Activated naive CD8-positive, alpha-beta T cell treated with anti-CD3 and anti-CD28 coated beads, Interleukin-2, amount 50 U/mL, for 16 hours (primary cell): ENCODE data around the gene SINHCAF.
A peak's percentile ranks its signal among the peaks of the same experiment; 100 is the strongest.
"Not testable (repeated sequence)": the region's sequence is repeated elsewhere in the genome, so short reads cannot be mapped to it uniquely, and the experiment has no call there.

Experiments
- DNase-seq: peaks from one replicate; pipeline ENCODE4 v3.0.0-alpha.2; 2020; ENCODE audit warnings: low read depth, low spot score

SINHCAF gene

GRCh38 chr12:31265722-31266121, 60.2 kb downstream of the SINHCAF start:
- no peak for DNase-seq

- no peak for DNase-seq
Measured at GRCh38 chr12:31263661-31264060, 62.3 kb downstream of the SINHCAF start.

- DNase-seq = no peak
Measured at GRCh38 chr12:31261744-31262143, 64.2 kb downstream of the SINHCAF start.

- no peak for DNase-seq
Measured at GRCh38 chr12:31260840-31261239, 65.1 kb downstream of the SINHCAF start.

- DNase-seq = no peak
Measured at GRCh38 chr12:31259136-31259886, 66.6 kb downstream of the SINHCAF start.

- no peak for DNase-seq
Measured at GRCh38 chr12:31257784-31258183, 68.2 kb downstream of the SINHCAF start.

GRCh38 chr12:31251707-31252611, 74.0 kb downstream of the SINHCAF start:
- not testable (repeated sequence) for DNase-seq

- DNase-seq = no peak
Measured at GRCh38 chr12:31250179-31250578, 75.8 kb downstream of the SINHCAF start.

- no peak for DNase-seq
Measured at GRCh38 chr12:31249356-31249755, 76.6 kb downstream of the SINHCAF start.

GRCh38 chr12:31248815-31249214, 77.1 kb downstream of the SINHCAF start:
- no peak for DNase-seq

- DNase-seq = no peak
Measured at GRCh38 chr12:31248337-31248736, 77.6 kb downstream of the SINHCAF start.

- DNase-seq = no peak
Measured at GRCh38 chr12:31246470-31246850, 79.5 kb downstream of the SINHCAF start.

- no peak for DNase-seq
Measured at GRCh38 chr12:31245822-31246469, 80.0 kb downstream of the SINHCAF start.

- DNase-seq = not testable (repeated sequence)
Measured at GRCh38 chr12:31242418-31242817, 83.5 kb downstream of the SINHCAF start.

- peak; percentile 16 for DNase-seq
Measured at GRCh38 chr12:31238764-31239387, 87.1 kb downstream of the SINHCAF start.

- DNase-seq = not testable (repeated sequence)
Measured at GRCh38 chr12:31238333-31238732, 87.6 kb downstream of the SINHCAF start.

- DNase-seq = no peak
Measured at GRCh38 chr12:31236998-31237637, 88.8 kb downstream of the SINHCAF start.

- DNase-seq = no peak
Measured at GRCh38 chr12:31235868-31236395, 90.0 kb downstream of the SINHCAF start.

- no peak for DNase-seq
Measured at GRCh38 chr12:31234955-31235867, 90.7 kb downstream of the SINHCAF start.
